Measurements from ENCODE around the gene MYO1B.

GRCh38 chr2:191255271-191255670 lies 10.1 kb downstream of the MYO1B start:
- TF ChIP-seq POLR2AphosphoS5 (IDR thresholded peaks at IDR 0.05; ENCODE audit: insufficient read depth in 1 of 2, low read depth in 1 of 2) (no peak), POLR2A (IDR thresholded peaks at IDR 0.05) (no peak)

All from vagina (tissue), 2 donors.